Measurements from ENCODE around the gene ARHGEF40. TPM values are rescaled to one million over a fixed set of nuclear protein-coding genes. Genes with fewer than 3 reads are reported as not detected.

The ARHGEF40 gene
- total and polyA plus RNA-seq, 2 experiments from 2014 or later, result 22.4 to 56.6 TPM

DNA sequence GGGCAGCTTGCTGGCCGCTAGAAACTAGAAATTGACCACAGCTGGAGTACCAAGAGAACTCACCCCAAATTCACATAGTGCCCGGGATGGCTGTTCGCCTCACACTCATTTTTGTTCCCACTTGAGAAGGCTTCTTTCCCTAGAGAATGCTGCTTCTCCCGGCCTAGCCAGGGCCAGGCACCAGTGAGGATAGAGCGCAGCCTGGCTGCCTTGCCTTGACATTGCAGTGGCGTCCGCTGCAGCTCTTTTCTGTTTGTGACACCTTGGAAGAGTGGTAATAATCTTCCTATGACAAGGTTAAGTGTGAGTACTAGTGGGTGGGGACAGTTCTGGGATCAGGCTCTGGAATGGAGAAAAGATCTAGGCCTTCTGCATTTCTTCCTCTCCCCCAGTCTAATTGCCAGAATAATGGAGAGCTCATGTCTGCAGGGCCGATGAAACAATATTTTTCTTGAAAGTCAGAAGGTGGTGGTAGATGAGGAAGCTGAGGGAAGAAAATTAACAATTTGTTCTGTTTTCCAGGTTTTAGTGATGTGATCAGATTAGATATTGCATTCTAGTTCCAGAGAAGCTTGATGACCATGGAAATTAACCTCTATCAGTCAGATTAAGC is 34.5 kb downstream of the ARHGEF40 start:
- peak; percentile 94 for DNase-seq
- no peaks in the 10 kb centered on the region for H3K9me3 ChIP-seq (ENCODE audit: low read depth)
- H3K9ac ChIP-seq, result peak overlapping the region; percentile 98
- H3K4me1 ChIP-seq (ENCODE audit: insufficient read depth), result peaks cover 30% of the 10 kb centered on the region
- no peaks in the 10 kb centered on the region for H3K27me3 ChIP-seq (replicated peaks; ENCODE audit: insufficient read depth)
- H3F3A ChIP-seq (ENCODE audit: insufficient read depth), result peaks cover 28% of the 10 kb centered on the region
- H3K36me3 ChIP-seq (ENCODE audit: low read depth), result no peaks in the 10 kb centered on the region
- 2 to 4% methylated on average over 8 of the region's 8 CpGs for WGBS, 2 experiments (ENCODE audit: low coverage in 1 of 2, low lambda C conversion rate in 2 of 2, missing lambda C conversion rate in 2 of 2)
- peak overlapping the region; percentile 93 for H2AFZ ChIP-seq
- no peaks in the 10 kb centered on the region for H3K9me2 ChIP-seq (ENCODE audit: insufficient read depth)
- peak overlapping the region; percentile 95 for H3K27ac ChIP-seq
- H3K79me2 ChIP-seq (ENCODE audit: insufficient read depth), result no peaks in the 10 kb centered on the region
- H4K20me1 ChIP-seq (ENCODE audit: insufficient read depth), result no peaks in the 10 kb centered on the region
- no peak for TF ChIP-seq EZH2 (IDR thresholded peaks at IDR 0.05; ENCODE audit: insufficient read depth, poor library complexity, severe bottlenecking)
- no peak for TF ChIP-seq EZH2phosphoT487 (IDR thresholded peaks at IDR 0.05; ENCODE audit: insufficient read depth, low read depth)
- in situ Hi-C loops (cut with MboI), result no loop called here
- H3K4me3 ChIP-seq, result peak overlapping the region; percentile 80
- H3K4me2 ChIP-seq (ENCODE audit: unreplicated experiment), result peak overlapping the region; percentile 99

DNA sequence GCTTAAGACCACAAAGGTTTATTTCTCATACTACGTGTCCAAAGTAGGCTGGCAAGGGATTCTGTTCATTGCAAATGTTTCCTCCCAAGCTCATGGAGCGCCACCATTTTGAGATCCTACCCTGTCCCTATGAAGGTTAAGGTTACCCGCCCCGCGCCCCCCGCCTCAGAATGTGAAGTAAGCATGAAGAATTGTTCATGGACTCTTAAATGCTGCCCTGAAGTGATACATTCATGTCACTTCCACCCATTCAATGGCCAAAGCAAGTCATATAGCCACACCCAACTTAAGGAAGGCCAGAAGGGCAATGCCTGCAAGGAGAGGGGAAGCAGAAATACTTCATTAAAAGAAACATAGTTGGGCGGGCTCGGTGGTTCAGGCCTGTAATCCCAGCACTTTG is 35.0 kb downstream of the ARHGEF40 start:
- WGBS, 2 experiments (ENCODE audit: low coverage in 1 of 2, low lambda C conversion rate in 2 of 2, missing lambda C conversion rate in 2 of 2), result 88 to 89% methylated on average over 8 of the region's 8 CpGs
- peaks cover 24% of the 10 kb centered on the region for H3F3A ChIP-seq (ENCODE audit: insufficient read depth)
- no peaks in the 10 kb centered on the region for H4K20me1 ChIP-seq (ENCODE audit: insufficient read depth)
- H2AFZ ChIP-seq, result no peak overlapping the region
- H3K4me2 ChIP-seq (ENCODE audit: unreplicated experiment), result no peak overlapping the region
- H3K9ac ChIP-seq, result peak overlapping the region; percentile 98; the same call in 1 of the 2 replicates
- no peaks in the 10 kb centered on the region for H3K79me2 ChIP-seq (ENCODE audit: insufficient read depth)
- TF ChIP-seq EZH2 (IDR thresholded peaks at IDR 0.05; ENCODE audit: insufficient read depth, poor library complexity, severe bottlenecking), result no peak
- TF ChIP-seq EZH2phosphoT487 (IDR thresholded peaks at IDR 0.05; ENCODE audit: insufficient read depth, low read depth), result no peak
- peaks cover 30% of the 10 kb centered on the region for H3K4me1 ChIP-seq (ENCODE audit: insufficient read depth)
- H3K4me3 ChIP-seq, result no peak overlapping the region
- no peak overlapping the region for H3K27ac ChIP-seq
- no peaks in the 10 kb centered on the region for H3K9me2 ChIP-seq (ENCODE audit: insufficient read depth)
- in situ Hi-C loops (cut with MboI), result no loop called here
- DNase-seq, result no peak
- H3K9me3 ChIP-seq (ENCODE audit: low read depth), result no peaks in the 10 kb centered on the region
- no peaks in the 10 kb centered on the region for H3K27me3 ChIP-seq (replicated peaks; ENCODE audit: insufficient read depth)
- no peaks in the 10 kb centered on the region for H3K36me3 ChIP-seq (ENCODE audit: low read depth)

DNA sequence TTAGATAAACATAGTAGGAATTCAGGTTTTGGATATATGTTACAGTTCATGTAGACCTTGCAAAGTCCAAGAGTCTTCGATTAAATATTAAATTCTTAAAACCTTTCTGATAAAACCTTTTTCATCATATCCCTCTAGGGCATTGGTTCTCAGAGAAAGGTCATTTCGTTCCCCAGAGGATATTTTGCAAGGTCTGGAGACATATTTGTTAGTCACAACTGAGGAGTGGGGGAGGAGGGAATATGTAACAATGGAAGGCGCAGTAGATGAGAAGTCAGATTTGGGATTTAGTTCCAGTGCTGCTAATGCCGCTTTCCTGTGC is 36.0 kb downstream of the ARHGEF40 start:
- Histone ChIP-seq H3K27ac (peak overlapping the region; percentile 74), H3K4me2 (ENCODE audit: unreplicated experiment) (peak overlapping the region; percentile 70), H2AFZ (peak overlapping the region; percentile 79), H3K27me3 (replicated peaks; ENCODE audit: insufficient read depth) (no peaks in the 10 kb centered on the region), H3K4me3 (peak overlapping the region; percentile 24), H3K36me3 (ENCODE audit: low read depth) (no peaks in the 10 kb centered on the region), H4K20me1 (ENCODE audit: insufficient read depth) (no peaks in the 10 kb centered on the region), H3K4me1 (ENCODE audit: insufficient read depth) (peaks cover 30% of the 10 kb centered on the region), H3K9me3 (ENCODE audit: low read depth) (no peaks in the 10 kb centered on the region), H3K79me2 (ENCODE audit: insufficient read depth) (no peaks in the 10 kb centered on the region), H3K9me2 (ENCODE audit: insufficient read depth) (no peaks in the 10 kb centered on the region), H3F3A (ENCODE audit: insufficient read depth) (peaks cover 24% of the 10 kb centered on the region), H3K9ac (peak overlapping the region; percentile 67)
- peak; percentile 88 for DNase-seq
- in situ Hi-C loops (cut with MboI), result no loop called here
- WGBS, 2 experiments (ENCODE audit: low coverage in 1 of 2, low lambda C conversion rate in 2 of 2, missing lambda C conversion rate in 2 of 2), result 48 to 51% methylated on average over 4 of the region's 4 CpGs
- TF ChIP-seq EZH2phosphoT487 (IDR thresholded peaks at IDR 0.05; ENCODE audit: insufficient read depth, low read depth) (no peak), EZH2 (IDR thresholded peaks at IDR 0.05; ENCODE audit: insufficient read depth, poor library complexity, severe bottlenecking) (no peak)

DNA sequence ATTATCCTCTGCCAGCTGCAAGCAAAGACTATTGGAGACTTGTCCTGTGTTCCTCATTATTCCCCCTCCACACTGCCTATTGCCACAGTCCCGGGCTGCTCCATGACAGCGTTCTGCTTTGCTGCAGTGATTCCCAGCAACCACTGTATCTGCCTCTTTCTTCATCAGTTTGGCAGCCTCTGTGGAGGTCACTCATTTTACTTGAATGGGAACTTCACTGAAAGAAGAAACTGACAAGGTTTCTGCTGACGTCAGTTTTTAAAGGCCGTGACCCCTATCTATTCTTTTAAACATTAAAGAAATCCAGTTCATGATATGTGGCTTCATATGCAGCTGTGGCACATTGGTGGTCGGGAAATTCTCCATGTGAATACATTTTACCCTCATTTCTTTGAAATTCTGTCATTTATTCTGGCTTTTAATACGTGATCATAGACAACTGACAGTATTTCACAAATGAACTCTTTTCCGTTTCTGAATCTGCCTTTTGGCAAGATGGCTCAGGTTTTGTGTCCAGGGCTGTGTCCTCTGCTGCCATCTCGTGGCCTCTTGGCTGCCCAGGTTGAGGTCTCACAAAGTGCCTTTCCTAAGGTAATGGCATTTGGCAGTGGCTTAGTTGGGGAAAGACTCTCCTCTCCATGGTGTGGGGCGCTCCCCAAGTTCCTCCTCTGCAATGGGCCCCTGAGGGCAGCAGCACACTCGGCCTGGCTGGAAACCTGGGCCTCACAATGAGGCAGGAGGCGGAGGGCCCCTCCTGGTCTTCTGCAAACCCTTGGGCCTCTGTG is 36.6 kb downstream of the ARHGEF40 start:
- Histone ChIP-seq H3K9ac (peak overlapping the region; percentile 67), H3K79me2 (ENCODE audit: insufficient read depth) (no peaks in the 10 kb centered on the region), H3K4me2 (ENCODE audit: unreplicated experiment) (peak overlapping the region; percentile 70), H4K20me1 (ENCODE audit: insufficient read depth) (no peaks in the 10 kb centered on the region), H3F3A (ENCODE audit: insufficient read depth) (peaks cover 24% of the 10 kb centered on the region), H3K4me1 (ENCODE audit: insufficient read depth) (peaks cover 30% of the 10 kb centered on the region), H2AFZ (peak overlapping the region; percentile 79), H3K27ac (peak overlapping the region; percentile 74), H3K9me3 (ENCODE audit: low read depth) (no peaks in the 10 kb centered on the region), H3K4me3 (peak overlapping the region; percentile 24), H3K27me3 (replicated peaks; ENCODE audit: insufficient read depth) (no peaks in the 10 kb centered on the region), H3K9me2 (ENCODE audit: insufficient read depth) (no peaks in the 10 kb centered on the region), H3K36me3 (ENCODE audit: low read depth) (no peaks in the 10 kb centered on the region)
- DNase-seq, result peak; percentile 85
- no peak for TF ChIP-seq EZH2 (IDR thresholded peaks at IDR 0.05; ENCODE audit: insufficient read depth, poor library complexity, severe bottlenecking)
- no peak for TF ChIP-seq EZH2phosphoT487 (IDR thresholded peaks at IDR 0.05; ENCODE audit: insufficient read depth, low read depth)
- 12% methylated on average over 11 of the region's 11 CpGs for WGBS, 2 experiments (ENCODE audit: low coverage in 1 of 2, low lambda C conversion rate in 2 of 2, missing lambda C conversion rate in 2 of 2)
- in situ Hi-C loops (cut with MboI), result no loop called here

Measured in GM23248 (cell line).